ENCODE measurements around the gene RELN.

DNA sequence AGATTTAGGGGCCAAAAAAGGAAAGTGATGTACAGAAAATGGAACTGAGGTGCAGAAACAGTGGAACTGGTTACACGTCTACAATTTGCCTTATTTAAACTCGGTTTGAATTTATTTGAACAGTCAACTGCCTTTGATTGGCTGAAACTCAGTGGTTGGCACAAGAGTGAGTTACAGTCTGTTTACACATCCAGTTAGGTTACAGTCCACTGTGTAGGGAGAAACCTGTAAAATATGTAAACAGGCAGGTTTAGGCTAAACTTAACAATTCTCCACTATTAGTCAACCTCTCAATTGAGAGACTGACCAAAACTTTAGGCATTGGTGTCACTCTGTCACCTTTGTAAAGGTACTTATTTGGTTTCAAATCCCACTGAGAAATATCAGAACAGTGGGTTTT, 40.3 kb upstream of the RELN start:
- TF ChIP-seq, protein P1, sequence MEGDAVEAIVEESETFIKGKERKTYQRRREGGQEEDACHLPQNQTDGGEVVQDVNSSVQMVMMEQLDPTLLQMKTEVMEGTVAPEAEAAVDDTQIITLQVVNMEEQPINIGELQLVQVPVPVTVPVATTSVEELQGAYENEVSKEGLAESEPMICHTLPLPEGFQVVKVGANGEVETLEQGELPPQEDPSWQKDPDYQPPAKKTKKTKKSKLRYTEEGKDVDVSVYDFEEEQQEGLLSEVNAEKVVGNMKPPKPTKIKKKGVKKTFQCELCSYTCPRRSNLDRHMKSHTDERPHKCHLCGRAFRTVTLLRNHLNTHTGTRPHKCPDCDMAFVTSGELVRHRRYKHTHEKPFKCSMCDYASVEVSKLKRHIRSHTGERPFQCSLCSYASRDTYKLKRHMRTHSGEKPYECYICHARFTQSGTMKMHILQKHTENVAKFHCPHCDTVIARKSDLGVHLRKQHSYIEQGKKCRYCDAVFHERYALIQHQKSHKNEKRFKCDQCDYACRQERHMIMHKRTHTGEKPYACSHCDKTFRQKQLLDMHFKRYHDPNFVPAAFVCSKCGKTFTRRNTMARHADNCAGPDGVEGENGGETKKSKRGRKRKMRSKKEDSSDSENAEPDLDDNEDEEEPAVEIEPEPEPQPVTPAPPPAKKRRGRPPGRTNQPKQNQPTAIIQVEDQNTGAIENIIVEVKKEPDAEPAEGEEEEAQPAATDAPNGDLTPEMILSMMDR (IDR thresholded peaks at IDR 0.05), result no peak
- TF ChIP-seq POLR2A (IDR thresholded peaks at IDR 0.05), result no peak
